A549 (cell line): ENCODE results near the gene MDC1. TPM values are rescaled to one million over a fixed set of nuclear protein-coding genes. Genes with fewer than 3 reads are reported as not detected.
A peak's percentile ranks its signal among the peaks of the same experiment; 100 is the strongest.

Experiments used
- ATAC-seq, 2 experiments: fragments of 200-7000 bp in 1 of 2; fragments of >200 bp in 1 of 2; cut with Nextera tagmentation in 1 of 2; cut with Tn5 transposase in 1 of 2; 3 replicates each; pipeline versions ENCODE4 v1.8.0 to v1.9.1; 2018 to 2020; ENCODE audit warnings: mild to moderate bottlenecking in 1 of 2, moderate library complexity in 1 of 2
- CTCF ChIA-PET: fragments of 300-600 bp; sonication (Branson Sonifier 250); formaldehyde crosslinking; extraction: SDS; loops from one replicate; lab custom pipeline; 2021; ENCODE audit warnings: antibody characterized with exemption, inconsistent platforms; lab: Yijun Ruan, JAX
- POLR2A ChIA-PET: fragments of 350-600 bp; formaldehyde crosslinking; extraction: SDS; loops from one replicate; lab custom pipeline; 2021; ENCODE audit warnings: antibody characterized with exemption, inconsistent platforms; lab: Yijun Ruan, JAX
- DNase-seq, 2 experiments: peaks; one replicate each; pipeline versions ENCODE4 v3.0.0 to v3.0.0-alpha.2; 2011 to 2016; ENCODE audit warnings: low read depth in 1 of 2, low spot score in 1 of 2
- FAIRE-seq: peaks from 2 replicates; lab custom pipeline; 2011; peaks lifted over from hg19 to GRCh38; lab: Jason Lieb, UNC
- H3K27ac ChIP-seq, 2 experiments: fragments of >200 bp; sonication (Bioruptor Twin); formaldehyde crosslinking; 3 replicates each; pipeline ENCODE4 v1.5.1; 2016 to 2017
- H3K4me1 ChIP-seq: fragments of >200 bp; sonication (Bioruptor Twin); formaldehyde crosslinking; 3 replicates; pipeline ENCODE4 v1.6.1; 2016
- H3K4me2 ChIP-seq: fragments of >200 bp; sonication (Bioruptor Twin); formaldehyde crosslinking; 3 replicates; pipeline ENCODE4 v1.6.1; 2016
- H3K4me3 ChIP-seq: fragments of >200 bp; sonication (Bioruptor Twin); formaldehyde crosslinking; 3 replicates; pipeline ENCODE4 v1.5.1; 2016
- H3K9me3 ChIP-seq: fragments of >200 bp; sonication (Bioruptor Twin); formaldehyde crosslinking; 3 replicates; pipeline ENCODE4 v1.6.1; 2016
- BHLHE40 ChIP-seq: IDR thresholded peaks from 2 replicates; pipeline ENCODE4 v1.6.1; 2012; ENCODE audit warnings: low read depth, low read length, inconsistent platforms
- CHD2 ChIP-seq: fragments of 150-350 bp; IDR thresholded peaks from 2 replicates; pipeline ENCODE4 v1.6.1; 2014; ENCODE audit warnings: low read length; ENCODE audit not compliant: partially characterized antibody
- ELK1 ChIP-seq: fragments of 150-350 bp; IDR thresholded peaks from 2 replicates; pipeline ENCODE4 v1.6.1; 2014; ENCODE audit warnings: low read depth, mild to moderate bottlenecking, low read length
- ESRRA ChIP-seq: fragments of 150-350 bp; IDR thresholded peaks from 2 replicates; pipeline ENCODE4 v1.6.1; 2014; ENCODE audit warnings: mild to moderate bottlenecking, low read length, borderline replicate concordance
- FOSL2 ChIP-seq, 2 experiments: fragments of 450-650 bp in 1 of 2; fragments of >200 bp in 1 of 2; sonication (Bioruptor Twin) in 1 of 2; formaldehyde crosslinking; IDR thresholded peaks; 2 replicates each; pipeline versions ENCODE4 v1.5.0 to v1.6.1; 2016 to 2020; ENCODE audit warnings: mild to moderate bottlenecking in 1 of 2, moderate library complexity in 1 of 2
- FOXS1 ChIP-seq: fragments of 250-450 bp; sonication (Bioruptor Pico); IDR thresholded peaks from 2 replicates; pipeline ENCODE4 v1.5.0; 2020; ENCODE audit warnings: mild to moderate bottlenecking, moderate library complexity
- GATA3 ChIP-seq: IDR thresholded peaks from 2 replicates; pipeline ENCODE4 v1.6.1; 2012; ENCODE audit warnings: borderline replicate concordance
- HMGXB4 ChIP-seq: fragments of 250-450 bp; sonication (Bioruptor Pico); IDR thresholded peaks from 2 replicates; pipeline ENCODE4 v1.5.0; 2021; ENCODE audit warnings: mild to moderate bottlenecking, moderate library complexity, borderline replicate concordance
- HOXB13 ChIP-seq: fragments of 250-450 bp; sonication (Bioruptor Pico); IDR thresholded peaks from 2 replicates; pipeline ENCODE4 v1.5.0; 2020; ENCODE audit warnings: low read depth, mild to moderate bottlenecking, moderate library complexity
- HOXB5 ChIP-seq: fragments of 250-450 bp; sonication (Bioruptor Pico); IDR thresholded peaks from 2 replicates; pipeline ENCODE4 v1.5.0; 2020; ENCODE audit warnings: mild to moderate bottlenecking, moderate library complexity
- MAFK ChIP-seq: fragments of 450-650 bp; IDR thresholded peaks from 2 replicates; pipeline ENCODE4 v1.6.1; 2014; ENCODE audit not compliant: partially characterized antibody
- MAX ChIP-seq: IDR thresholded peaks from 2 replicates; pipeline ENCODE4 v1.6.1; 2012
- NFE2L2 ChIP-seq: fragments of 150-350 bp; conservative IDR thresholded peaks from 2 replicates; pipeline ENCODE4 v1.6.1; 2014; ENCODE audit warnings: low read length
- POLR2A ChIP-seq: IDR thresholded peaks from 2 replicates; pipeline ENCODE4 v1.6.1; 2012; ENCODE audit warnings: mild to moderate bottlenecking, low read length
- POLR2AphosphoS2 ChIP-seq: conservative IDR thresholded peaks from 2 replicates; pipeline ENCODE4 v1.6.1; 2012; ENCODE audit warnings: low read length, improper control_type of control experiment, inconsistent platforms
- RAD21 ChIP-seq, 2 experiments: fragments of >200 bp in 1 of 2; sonication (Bioruptor Twin) in 1 of 2; formaldehyde crosslinking in 1 of 2; IDR thresholded peaks in 1 of 2; conservative IDR thresholded peaks in 1 of 2; 2 replicates in 1 of 2; 3 replicates in 1 of 2; pipeline ENCODE4 v1.6.1; 2012 to 2018; ENCODE audit warnings: inconsistent platforms in 1 of 2
- RFX5 ChIP-seq: fragments of 450-650 bp; IDR thresholded peaks from 2 replicates; pipeline ENCODE4 v1.7.1; 2014; ENCODE audit warnings: antibody characterized with exemption, mild to moderate bottlenecking, moderate library complexity
- SMC3 ChIP-seq: fragments of >200 bp; sonication (Bioruptor Twin); formaldehyde crosslinking; IDR thresholded peaks from 3 replicates; pipeline ENCODE4 v1.6.1; 2018; ENCODE audit warnings: inconsistent platforms
- TP53 ChIP-seq: fragments of 250-450 bp; sonication (Bioruptor Pico); IDR thresholded peaks from 2 replicates; pipeline ENCODE4 v1.5.0; 2021; ENCODE audit warnings: mild to moderate bottlenecking, moderate library complexity
- USF2 ChIP-seq: fragments of 450-650 bp; IDR thresholded peaks from 2 replicates; pipeline ENCODE4 v1.6.1; 2014; ENCODE audit warnings: antibody characterized with exemption
- ZC3H11A ChIP-seq: fragments of 450-650 bp; IDR thresholded peaks from 2 replicates; pipeline ENCODE4 v1.6.1; 2014; ENCODE audit warnings: antibody characterized with exemption, mild to moderate bottlenecking
- WGBS: methylation state at CpG from one replicate; pipeline ENCODE4 v1.1.6; 2017; ENCODE audit errors: missing lambda C conversion rate; 5-methylcytosine and 5-hydroxymethylcytosine counted together
- polyA plus RNA-seq, 4 experiments: library from polyadenylated mRNA; depleted of rRNA in 3 of 4; stranded (reverse); fragments of >200 nt; fragmentation: RNase III in 1 of 4; extraction: RNeasy Plus Mini Kit Qiagen cat#74134 plus additional on column Dnase treatment in 1 of 4; gene quantifications; 2 replicates in 3 of 4; 3 replicates in 1 of 4; pipeline ENCODE4 v1.2.3, GENCODE V29; 2011 to 2017

The MDC1 gene
- polyA plus RNA-seq, 2 of the 4 experiments (the other 2 are of a cell fraction), result 8.2 to 16.5 TPM

- H3K4me2 ChIP-seq, result peak overlapping the region; percentile 79
- ChIA-PET CTCF (interaction anchor here (2.8 to 17.1 kb wide), 2 partner anchors 10 to 43 kb away, joined by 11 to 539 read pairs; partner anchors contain the start of genes DHX16, MDC1 and TUBB), POLR2A (interaction anchor here (1.6 kb wide), 1 partner anchor 34 kb away, joined by 4 read pairs; the partner anchor contains the start of gene MDC1)
- H3K27ac ChIP-seq, result peak overlapping the region; percentile 83 to 99
- no peak for DNase-seq
- H3K9me3 ChIP-seq, result no peaks in the 10 kb centered on the region
- peak overlapping the region; percentile 84 for H3K4me3 ChIP-seq
- WGBS, result 16% methylated on average over 7 of the region's 7 CpGs
- ATAC-seq, result no peak
- no peak for FAIRE-seq
- TF ChIP-seq CHD2 (no peak), NFE2L2 (no peak), HMGXB4 (CRISPR knock-in tag) (no peak), TP53 (no peak), GATA3 (no peak), ESRRA (no peak), ZC3H11A (no peak), POLR2AphosphoS2 (no peak), HOXB13 (CRISPR knock-in tag) (no peak), RAD21 (conservative IDR thresholded peaks at IDR 0.05 in 1 of 2, IDR thresholded peaks at IDR 0.05 in 1 of 2) (no peak), USF2 (no peak), MAFK (no peak), FOXS1 (no peak), HOXB5 (CRISPR knock-in tag) (no peak), ELK1 (no peak), BHLHE40 (no peak), SMC3 (no peak), RFX5 (no peak)
- peaks cover 60% of the 10 kb centered on the region for H3K4me1 ChIP-seq
These were observed 33.7 kb downstream of the MDC1 start for GRCh38 chr6:30683183-30683979.

- TF ChIP-seq POLR2A (peak; percentile 29; the same call in 1 of the 2 replicates), MAX (no peak), FOSL2 (IDR thresholded peaks at IDR 0.05) (no peak), FOSL2 (CRISPR knock-in tag; IDR thresholded peaks at IDR 0.05) (peak; percentile 75)
- CTCF ChIA-PET, result interaction anchor here (1.6 to 17.1 kb wide), 3 partner anchors 9 to 194 kb away, joined by 4 to 539 read pairs (median 11); partner anchors contain the start of genes DHX16, MDC1 and TUBB
These were observed 34.7 kb downstream of the MDC1 start for GRCh38 chr6:30682143-30683117.

More at GRCh38 chr6:30682143-30683117, 34.7 kb downstream of the MDC1 start:
- WGBS, result 23% methylated on average over 6 of the region's 11 CpGs
- ATAC-seq, result peak; percentile 31 to 44; a peak in 5 of 6 replicates
- Histone ChIP-seq H3K4me1 (peaks cover 54% of the 10 kb centered on the region), H3K27ac (peak overlapping the region; percentile 83 to 99), H3K4me3 (peak overlapping the region; percentile 84), H3K4me2 (peak overlapping the region; percentile 79), H3K9me3 (no peaks in the 10 kb centered on the region)
- FAIRE-seq, result no peak
- peak; percentile 41 to 55 for DNase-seq
- POLR2A ChIA-PET, result interaction anchor here (1.0 to 1.6 kb wide), 3 partner anchors 25 to 39 kb away, joined by 3 to 4 read pairs (median 3); partner anchors contain the start of gene MDC1
